Testis (tissue), 2 donors: Measurements from ENCODE around the gene TLE3.

Experiments
- CTCF ChIP-seq, 3 experiments: fragments of 450-650 bp in 2 of 3; fragments of 200-600 bp in 1 of 3; sonication (generic) in 1 of 3; IDR thresholded peaks; one replicate each; pipeline ENCODE4 v1.5.1; 2016 to 2019; ENCODE audit warnings: antibody characterized with exemption in 3 of 3, mild to moderate bottlenecking in 2 of 3, moderate library complexity in 1 of 3
- POLR2A ChIP-seq: fragments of 450-650 bp; IDR thresholded peaks from one replicate; pipeline ENCODE4 v1.6.1; 2017; ENCODE audit warnings: antibody characterized with exemption, mild to moderate bottlenecking, moderate library complexity

- TF ChIP-seq CTCF (IDR thresholded peaks at IDR 0.05): no peak
- TF ChIP-seq POLR2A: no peak
Measured at GRCh38 chr15:70060993-70061305, 36.8 kb downstream of the TLE3 start.
